Measurements from ENCODE around the gene PNKP.
A peak's percentile ranks its signal among the peaks of the same experiment; 100 is the strongest.

PNKP gene

GRCh38 chr19:49851456-49852259 lies 15.7 kb downstream of the PNKP start:
- Histone ChIP-seq H3K9me3 (ENCODE audit: control insufficient read depth, insufficient read depth, low read length) (no peaks in the 10 kb centered on the region), H3K9ac (ENCODE audit: low read depth, low read length) (peak overlapping the region; percentile 67), H3K27me3 (ENCODE audit: control insufficient read depth, insufficient read depth, low read length) (no peaks in the 10 kb centered on the region), H3K36me3 (ENCODE audit: control insufficient read depth, insufficient read depth, low read length) (peaks cover 15% of the 10 kb centered on the region), H3K4me3 (ENCODE audit: low read depth, low read length) (peak overlapping the region; percentile 89), H3K4me1 (ENCODE audit: control insufficient read depth, insufficient read depth, low read length) (peaks cover 6% of the 10 kb centered on the region)

GRCh38 chr19:49850487-49851342 lies 16.7 kb downstream of the PNKP start, which contains the start of gene PTOV1:
TSS of gene PTOV1 (plus strand) at chr19:49851159.
- Histone ChIP-seq H3K9ac (ENCODE audit: low read depth, low read length) (peak within 1 kb of the TSS; percentile 90), H3K36me3 (ENCODE audit: control insufficient read depth, insufficient read depth, low read length) (peaks cover 7% of the 10 kb centered on the region), H3K9me3 (ENCODE audit: control insufficient read depth, insufficient read depth, low read length) (no peaks in the 10 kb centered on the region), H3K4me3 (ENCODE audit: low read depth, low read length) (peak within 1 kb of the TSS; percentile 89), H3K4me1 (ENCODE audit: control insufficient read depth, insufficient read depth, low read length) (peaks cover 6% of the 10 kb centered on the region), H3K27me3 (ENCODE audit: control insufficient read depth, insufficient read depth, low read length) (no peaks in the 10 kb centered on the region)

GRCh38 chr19:49850221-49850486 lies 17.2 kb downstream of the PNKP start:
- no peaks in the 10 kb centered on the region for H3K9me3 ChIP-seq (ENCODE audit: control insufficient read depth, insufficient read depth, low read length)
- peak overlapping the region; percentile 89 for H3K4me3 ChIP-seq (ENCODE audit: low read depth, low read length)
- peaks cover 2% of the 10 kb centered on the region for H3K36me3 ChIP-seq (ENCODE audit: control insufficient read depth, insufficient read depth, low read length)
- no peaks in the 10 kb centered on the region for H3K27me3 ChIP-seq (ENCODE audit: control insufficient read depth, insufficient read depth, low read length)
- H3K4me1 ChIP-seq (ENCODE audit: control insufficient read depth, insufficient read depth, low read length), result peaks cover 6% of the 10 kb centered on the region
- H3K9ac ChIP-seq (ENCODE audit: low read depth, low read length), result no peak overlapping the region

- H3K9me3 ChIP-seq (ENCODE audit: control insufficient read depth, insufficient read depth, low read length), result no peaks in the 10 kb centered on the region
- H3K4me1 ChIP-seq (ENCODE audit: control insufficient read depth, insufficient read depth, low read length), result peaks cover 6% of the 10 kb centered on the region
- peak overlapping the region; percentile 89 for H3K4me3 ChIP-seq (ENCODE audit: low read depth, low read length)
- H3K36me3 ChIP-seq (ENCODE audit: control insufficient read depth, insufficient read depth, low read length), result no peaks in the 10 kb centered on the region
- H3K9ac ChIP-seq (ENCODE audit: low read depth, low read length), result no peak overlapping the region
- no peaks in the 10 kb centered on the region for H3K27me3 ChIP-seq (ENCODE audit: control insufficient read depth, insufficient read depth, low read length)
Observed at GRCh38 chr19:49849433-49850220, 17.7 kb downstream of the PNKP start.

GRCh38 chr19:49848938-49849337 lies 18.4 kb downstream of the PNKP start:
- Histone ChIP-seq H3K4me1 (ENCODE audit: control insufficient read depth, insufficient read depth, low read length) (peaks cover 6% of the 10 kb centered on the region), H3K9me3 (ENCODE audit: control insufficient read depth, insufficient read depth, low read length) (no peaks in the 10 kb centered on the region)

GRCh38 chr19:49847731-49848696 lies 19.4 kb downstream of the PNKP start:
- no peaks in the 10 kb centered on the region for H3K27me3 ChIP-seq (ENCODE audit: control insufficient read depth, insufficient read depth, low read length)
- no peaks in the 10 kb centered on the region for H3K9me3 ChIP-seq (ENCODE audit: control insufficient read depth, insufficient read depth, low read length)
- H3K9ac ChIP-seq (ENCODE audit: low read depth, low read length), result no peak overlapping the region
- H3K4me3 ChIP-seq (ENCODE audit: low read depth, low read length), result no peak overlapping the region
- H3K4me1 ChIP-seq (ENCODE audit: control insufficient read depth, insufficient read depth, low read length), result peaks cover 5% of the 10 kb centered on the region
- no peaks in the 10 kb centered on the region for H3K36me3 ChIP-seq (ENCODE audit: control insufficient read depth, insufficient read depth, low read length)

More at GRCh38 chr19:49848938-49849337, 18.4 kb downstream of the PNKP start:
- Histone ChIP-seq H3K9ac (ENCODE audit: low read depth, low read length) (no peak overlapping the region), H3K36me3 (ENCODE audit: control insufficient read depth, insufficient read depth, low read length) (no peaks in the 10 kb centered on the region), H3K4me3 (ENCODE audit: low read depth, low read length) (no peak overlapping the region), H3K27me3 (ENCODE audit: control insufficient read depth, insufficient read depth, low read length) (no peaks in the 10 kb centered on the region)

GRCh38 chr19:49846408-49846807 lies 21.0 kb downstream of the PNKP start:
- H3K27me3 ChIP-seq (ENCODE audit: control insufficient read depth, insufficient read depth, low read length), result no peaks in the 10 kb centered on the region
- H3K9me3 ChIP-seq (ENCODE audit: control insufficient read depth, insufficient read depth, low read length), result no peaks in the 10 kb centered on the region
- no peaks in the 10 kb centered on the region for H3K4me1 ChIP-seq (ENCODE audit: control insufficient read depth, insufficient read depth, low read length)
- H3K36me3 ChIP-seq (ENCODE audit: control insufficient read depth, insufficient read depth, low read length), result no peaks in the 10 kb centered on the region
- H3K9ac ChIP-seq (ENCODE audit: low read depth, low read length), result no peak overlapping the region
- H3K4me3 ChIP-seq (ENCODE audit: low read depth, low read length), result no peak overlapping the region

- H3K4me1 ChIP-seq (ENCODE audit: control insufficient read depth, insufficient read depth, low read length), result no peaks in the 10 kb centered on the region
- H3K9me3 ChIP-seq (ENCODE audit: control insufficient read depth, insufficient read depth, low read length), result no peaks in the 10 kb centered on the region
- H3K4me3 ChIP-seq (ENCODE audit: low read depth, low read length), result no peak overlapping the region
- no peaks in the 10 kb centered on the region for H3K36me3 ChIP-seq (ENCODE audit: control insufficient read depth, insufficient read depth, low read length)
- no peak overlapping the region for H3K9ac ChIP-seq (ENCODE audit: low read depth, low read length)
- H3K27me3 ChIP-seq (ENCODE audit: control insufficient read depth, insufficient read depth, low read length), result no peaks in the 10 kb centered on the region
Observed at GRCh38 chr19:49845414-49845813, 22.0 kb downstream of the PNKP start.

- H3K4me1 ChIP-seq (ENCODE audit: control insufficient read depth, insufficient read depth, low read length), result no peaks in the 10 kb centered on the region
- no peak overlapping the region for H3K4me3 ChIP-seq (ENCODE audit: low read depth, low read length)
- H3K27me3 ChIP-seq (ENCODE audit: control insufficient read depth, insufficient read depth, low read length), result no peaks in the 10 kb centered on the region
- H3K36me3 ChIP-seq (ENCODE audit: control insufficient read depth, insufficient read depth, low read length), result no peaks in the 10 kb centered on the region
- no peak overlapping the region for H3K9ac ChIP-seq (ENCODE audit: low read depth, low read length)
- no peaks in the 10 kb centered on the region for H3K9me3 ChIP-seq (ENCODE audit: control insufficient read depth, insufficient read depth, low read length)
Observed at GRCh38 chr19:49844138-49845095, 23.0 kb downstream of the PNKP start.

GRCh38 chr19:49843265-49843664 lies 24.1 kb downstream of the PNKP start:
- no peaks in the 10 kb centered on the region for H3K9me3 ChIP-seq (ENCODE audit: control insufficient read depth, insufficient read depth, low read length)
- H3K9ac ChIP-seq (ENCODE audit: low read depth, low read length), result no peak overlapping the region
- H3K27me3 ChIP-seq (ENCODE audit: control insufficient read depth, insufficient read depth, low read length), result no peaks in the 10 kb centered on the region
- H3K4me1 ChIP-seq (ENCODE audit: control insufficient read depth, insufficient read depth, low read length), result no peaks in the 10 kb centered on the region
- H3K4me3 ChIP-seq (ENCODE audit: low read depth, low read length), result no peak overlapping the region
- peaks cover 3% of the 10 kb centered on the region for H3K36me3 ChIP-seq (ENCODE audit: control insufficient read depth, insufficient read depth, low read length)
